GM04503 (cell line): ENCODE measurements around the gene OSMR.
"Not testable (repeated sequence)": the region's sequence is repeated elsewhere in the genome, so short reads cannot be mapped to it uniquely, and the experiment has no call there.

Experiments
- DNase-seq: peaks from one replicate; pipeline ENCODE4 v3.0.0-alpha.2; 2012; ENCODE audit warnings: low read depth

Gene OSMR

GRCh38 chr5:38831117-38831516, 14.7 kb upstream of the OSMR start:
- DNase-seq = no peak

GRCh38 chr5:38831909-38832308, 13.9 kb upstream of the OSMR start:
- DNase-seq = no peak

- DNase-seq = no peak
Measured at GRCh38 chr5:38832810-38833209, 13.0 kb upstream of the OSMR start.

- DNase-seq = no peak
Measured at GRCh38 chr5:38835887-38836286, 9.9 kb upstream of the OSMR start.

- DNase-seq = no peak
Measured at GRCh38 chr5:38837416-38837815, 8.4 kb upstream of the OSMR start.

GRCh38 chr5:38837932-38838331, 7.9 kb upstream of the OSMR start:
- DNase-seq = no peak

GRCh38 chr5:38843665-38844064, 2.1 kb upstream of the OSMR start:
- no peak for DNase-seq

GRCh38 chr5:38846379-38847011, 683 bp downstream of the OSMR start:
- DNase-seq = no peak

- no peak for DNase-seq
Measured at GRCh38 chr5:38847559-38848347, 1.9 kb downstream of the OSMR start.

GRCh38 chr5:38848637-38849036, 2.8 kb downstream of the OSMR start:
- DNase-seq = no peak

GRCh38 chr5:38851640-38852039, 5.8 kb downstream of the OSMR start:
- not testable (repeated sequence) for DNase-seq

GRCh38 chr5:38853753-38854470, 8.1 kb downstream of the OSMR start:
- peak; percentile 92 for DNase-seq

- DNase-seq = no peak
Measured at GRCh38 chr5:38854907-38855306, 9.1 kb downstream of the OSMR start.

- no peak for DNase-seq
Measured at GRCh38 chr5:38856660-38857059, 10.8 kb downstream of the OSMR start.

- DNase-seq = no peak
Measured at GRCh38 chr5:38858839-38859238, 13.0 kb downstream of the OSMR start.

GRCh38 chr5:38861986-38862770, 16.4 kb downstream of the OSMR start:
- not testable (repeated sequence) for DNase-seq

GRCh38 chr5:38866362-38867031, 20.7 kb downstream of the OSMR start:
- no peak for DNase-seq

- no peak for DNase-seq
Measured at GRCh38 chr5:38867032-38867398, 21.2 kb downstream of the OSMR start.

GRCh38 chr5:38867416-38867815, 21.6 kb downstream of the OSMR start:
- DNase-seq = no peak

- no peak for DNase-seq
Measured at GRCh38 chr5:38870595-38870994, 24.8 kb downstream of the OSMR start.

- DNase-seq = no peak
Measured at GRCh38 chr5:38871058-38871605, 25.3 kb downstream of the OSMR start.
